Ureter (tissue), 1 donor: ENCODE measurements around the gene LUZP1. TPM values are rescaled to one million over a fixed set of nuclear protein-coding genes. Genes with fewer than 3 reads are reported as not detected.
"Not testable (repeated sequence)": the region's sequence is repeated elsewhere in the genome, so short reads cannot be mapped to it uniquely, and the experiment has no call there.

Source experiments
- DNase-seq: peaks from one replicate; pipeline ENCODE4 v3.0.0-alpha.2; 2020; ENCODE audit warnings: low spot score
- total RNA-seq: library from RNA; stranded (reverse); gene quantifications from one replicate; pipeline ENCODE4 v1.2.4, GENCODE V29; 2023
- donor health status: DM: yes; HTN: yes; CAD: no.

The LUZP1 gene
- total RNA-seq, 1 donor from 2014 or later, result 48.3 TPM

- DNase-seq, result not testable (repeated sequence)
These were observed 20.3 kb upstream of the LUZP1 start for GRCh38 chr1:23188936-23189452.

DNA sequence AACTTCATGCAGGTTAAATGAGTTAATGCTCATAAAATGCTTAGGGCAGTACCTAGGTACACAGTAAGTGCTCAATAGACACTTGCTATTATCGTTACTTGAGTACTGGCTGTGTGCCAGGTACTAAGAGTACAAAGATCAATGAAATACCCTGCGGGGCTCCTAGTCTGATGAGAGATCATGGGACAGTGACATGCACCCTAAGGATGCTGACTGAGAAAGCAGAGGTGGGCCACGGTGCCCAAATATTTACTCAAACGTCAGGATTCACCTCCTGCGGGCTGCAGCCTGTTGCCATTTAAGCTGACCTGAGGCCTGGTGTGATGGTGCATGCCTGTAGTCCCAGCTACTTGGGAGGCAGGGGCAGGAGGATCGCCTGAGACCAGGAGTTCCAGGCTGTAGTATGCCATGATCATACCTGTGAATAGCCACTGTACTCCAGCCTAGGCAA, 19.8 kb upstream of the LUZP1 start:
- DNase-seq, result no peak

DNA sequence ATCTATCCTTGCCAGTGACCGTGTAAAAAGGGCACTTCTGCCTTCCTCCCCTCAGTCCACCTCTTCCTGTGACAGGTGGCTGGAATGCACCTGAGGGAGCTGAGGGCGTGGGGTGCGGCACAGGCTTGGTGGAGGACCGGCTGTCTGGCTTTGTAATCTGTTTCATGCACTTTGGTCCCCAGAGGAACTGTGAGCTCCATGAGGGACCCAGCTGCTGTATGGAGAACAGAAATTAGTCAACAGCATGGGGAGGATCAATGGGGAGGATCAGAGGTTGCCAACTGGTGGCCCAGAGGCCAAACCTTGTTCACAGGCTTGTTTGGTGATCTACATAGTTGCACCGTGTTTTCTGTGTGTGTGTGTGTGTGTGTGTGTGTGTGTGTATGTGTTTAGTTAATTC, 19.0 kb upstream of the LUZP1 start:
- no peak for DNase-seq

- no peak for DNase-seq
These were observed 16.7 kb upstream of the LUZP1 start for GRCh38 chr1:23185381-23185780.

- no peak for DNase-seq
These were observed 15.7 kb upstream of the LUZP1 start for GRCh38 chr1:23184212-23184934.

GRCh38 chr1:23179862-23180261, 11.2 kb upstream of the LUZP1 start:
- no peak for DNase-seq

DNA sequence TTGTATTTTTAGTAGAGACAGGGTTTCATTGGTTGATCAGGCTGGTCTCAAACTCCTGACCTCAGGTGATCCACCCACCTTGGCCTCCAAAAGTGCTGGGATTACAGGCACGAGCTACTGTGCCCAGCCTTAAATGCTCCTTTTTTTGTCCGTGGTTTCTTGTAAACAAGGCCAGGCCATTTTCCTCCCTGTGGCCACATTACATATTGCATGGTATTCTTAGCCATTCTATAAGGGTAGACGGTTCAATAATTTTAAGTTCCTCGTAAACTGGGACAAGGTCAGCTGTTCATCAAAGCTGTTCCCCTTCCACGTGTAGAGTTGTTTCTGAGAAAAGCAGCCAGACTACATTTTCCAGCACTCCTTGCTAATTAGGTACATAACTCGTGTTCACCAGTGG, 10.3 kb upstream of the LUZP1 start:
- no peak for DNase-seq

DNA sequence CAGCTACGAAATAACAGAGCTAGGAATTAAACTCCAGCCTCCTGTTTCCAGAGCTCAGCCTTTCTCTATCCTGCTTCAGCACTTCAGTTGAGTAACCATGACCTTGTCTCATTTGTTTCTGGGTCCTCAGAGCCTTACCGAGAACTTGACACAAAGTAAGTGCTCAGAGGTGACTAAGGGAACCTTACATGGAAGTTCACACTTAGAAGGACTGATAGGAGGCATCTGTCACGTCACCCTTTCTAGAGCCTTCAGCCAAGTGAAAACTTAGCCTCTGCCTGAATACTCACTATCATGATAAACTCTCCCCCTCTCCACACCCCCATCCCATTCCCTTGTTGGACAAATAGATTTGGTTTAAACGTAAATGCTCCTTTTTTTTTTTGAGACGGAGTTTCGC, 9.8 kb upstream of the LUZP1 start:
- DNase-seq, result no peak

DNA sequence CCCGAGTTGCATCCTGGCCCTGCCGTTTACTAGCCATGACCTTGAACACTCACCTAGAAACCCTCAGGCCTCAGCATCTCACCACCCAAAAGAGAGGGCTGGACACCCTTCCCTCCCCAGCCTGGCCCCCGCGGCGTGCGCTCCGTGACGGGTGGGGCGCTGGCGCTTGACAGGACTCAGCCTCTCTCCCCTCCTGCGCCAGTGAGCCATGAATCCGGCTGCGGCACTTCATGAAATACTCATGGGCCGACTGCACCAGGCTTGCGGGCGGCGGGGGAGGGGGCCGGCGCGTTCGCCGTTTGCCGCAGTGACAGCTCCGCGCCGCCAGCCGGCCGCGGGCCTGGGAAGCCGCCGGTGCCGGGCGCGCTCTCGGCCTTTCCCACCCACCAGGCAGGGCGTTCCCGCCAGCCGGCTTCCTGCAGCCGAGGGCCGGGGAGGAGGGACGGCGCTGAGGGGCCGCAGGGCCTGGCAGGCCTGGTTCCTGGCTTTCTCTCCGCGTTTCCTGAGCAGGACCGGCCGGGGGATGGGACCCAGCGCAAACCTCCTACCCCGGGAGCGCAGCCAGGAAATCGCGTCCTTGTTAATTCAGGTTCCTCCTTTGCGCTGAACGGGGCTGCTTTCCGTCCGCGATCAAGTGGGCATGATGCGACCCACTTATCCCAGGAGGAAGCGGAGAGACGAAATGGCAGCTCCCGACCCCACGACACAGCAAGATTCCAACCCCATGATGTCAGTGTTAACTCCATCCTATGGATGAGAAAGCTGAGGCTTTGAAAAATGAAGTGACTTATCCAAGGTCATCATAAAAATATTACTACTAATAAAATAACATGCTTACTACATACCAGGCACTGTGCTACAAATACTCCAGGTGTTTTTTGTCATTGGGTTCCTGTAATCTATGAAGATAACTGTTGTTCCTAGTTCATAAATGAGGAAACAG, 9.1 kb upstream of the LUZP1 start:
- DNase-seq, result peak; percentile 82

- no peak for DNase-seq
These were observed 8.4 kb upstream of the LUZP1 start for GRCh38 chr1:23177031-23177430.

DNA sequence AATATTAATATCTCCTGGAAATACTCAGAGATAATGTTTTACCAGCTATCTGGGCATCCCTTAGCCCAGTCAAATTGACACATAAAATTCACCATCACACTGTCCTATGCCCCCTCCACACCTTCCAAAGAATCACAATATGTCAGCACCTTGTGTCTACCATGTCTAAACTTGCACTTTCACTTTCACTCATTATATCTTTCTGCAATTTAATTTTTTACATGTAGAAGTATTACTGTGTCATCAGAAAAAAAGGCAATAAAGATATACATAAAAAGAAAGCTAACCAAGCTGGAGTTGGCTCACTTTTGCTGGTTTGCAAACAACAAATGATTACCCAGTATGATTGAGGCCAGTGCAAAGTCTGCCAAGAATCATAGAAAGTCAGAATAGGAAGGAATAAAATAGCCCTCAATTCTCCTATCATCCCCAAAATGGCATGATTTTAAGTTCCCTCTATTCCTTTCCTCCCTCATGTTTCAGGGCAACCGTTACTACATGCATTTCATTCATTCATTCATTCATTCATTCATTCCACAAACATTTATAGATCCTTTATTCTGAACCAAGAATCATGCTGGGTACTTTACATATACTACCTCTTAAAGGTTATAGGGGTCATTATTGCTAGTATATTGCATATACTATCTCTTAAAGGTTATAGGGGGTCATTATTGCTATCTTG, 5.9 kb upstream of the LUZP1 start:
- DNase-seq, result no peak

DNA sequence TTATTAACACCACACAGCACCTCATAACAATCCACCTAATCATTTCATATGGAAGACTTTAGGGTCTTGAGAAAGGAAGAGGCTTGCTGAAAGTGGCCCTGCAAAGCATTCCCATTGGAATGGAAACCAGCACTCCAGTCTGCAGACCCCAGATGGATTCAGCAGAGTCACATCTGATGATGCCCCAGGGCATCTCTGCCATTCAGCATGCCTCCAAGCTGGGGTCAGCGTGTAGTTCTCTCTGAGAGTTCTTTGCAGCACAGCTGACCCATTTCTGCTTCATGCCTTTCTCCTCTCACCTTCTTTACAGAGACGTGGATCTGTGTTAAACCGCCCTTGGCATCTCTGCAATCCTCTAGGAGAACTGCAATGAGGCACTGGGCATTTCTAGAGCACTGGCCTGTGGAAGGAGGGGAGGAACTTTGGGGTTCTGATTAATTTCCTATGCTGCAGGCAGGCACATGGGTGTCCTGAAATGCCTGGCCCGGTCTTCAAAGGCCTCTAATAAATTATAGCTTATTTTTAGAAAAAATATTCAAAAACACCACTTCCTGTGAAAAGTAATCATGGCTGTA, 2.6 kb upstream of the LUZP1 start:
- no peak for DNase-seq

DNA sequence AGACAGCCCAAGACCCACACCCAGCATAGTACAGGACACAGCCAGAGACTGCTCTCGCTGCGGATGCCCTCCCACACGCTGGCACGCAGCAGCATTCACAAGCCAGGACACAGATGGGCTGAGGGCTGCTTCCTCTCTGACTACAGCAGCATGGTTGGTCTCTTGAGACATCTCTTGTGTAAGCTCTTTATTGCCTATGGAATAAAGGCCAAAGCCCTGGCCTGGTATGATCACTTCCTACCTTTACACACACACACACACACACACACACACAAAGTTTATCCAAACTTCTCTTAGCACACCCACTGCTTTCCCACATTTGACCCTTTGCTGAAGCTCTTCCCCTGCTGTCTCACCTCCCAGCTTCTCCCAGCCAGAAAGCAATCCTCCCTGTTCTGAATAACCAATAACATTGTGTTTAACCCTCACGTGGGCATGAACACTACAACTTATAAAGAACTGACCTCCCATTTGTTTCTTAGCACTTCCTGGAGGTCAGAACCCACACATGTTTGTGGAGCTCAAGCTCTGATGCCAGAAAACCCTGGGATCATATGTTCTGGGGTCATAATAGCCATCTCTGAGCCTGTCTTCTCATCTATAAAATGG, 1.2 kb upstream of the LUZP1 start:
- DNase-seq, result peak; percentile 70

GRCh38 chr1:23169195-23169575, 529 bp upstream of the LUZP1 start:
- DNase-seq, result no peak

- DNase-seq, result no peak
These were observed 594 bp downstream of the LUZP1 start for GRCh38 chr1:23168079-23168444.

DNA sequence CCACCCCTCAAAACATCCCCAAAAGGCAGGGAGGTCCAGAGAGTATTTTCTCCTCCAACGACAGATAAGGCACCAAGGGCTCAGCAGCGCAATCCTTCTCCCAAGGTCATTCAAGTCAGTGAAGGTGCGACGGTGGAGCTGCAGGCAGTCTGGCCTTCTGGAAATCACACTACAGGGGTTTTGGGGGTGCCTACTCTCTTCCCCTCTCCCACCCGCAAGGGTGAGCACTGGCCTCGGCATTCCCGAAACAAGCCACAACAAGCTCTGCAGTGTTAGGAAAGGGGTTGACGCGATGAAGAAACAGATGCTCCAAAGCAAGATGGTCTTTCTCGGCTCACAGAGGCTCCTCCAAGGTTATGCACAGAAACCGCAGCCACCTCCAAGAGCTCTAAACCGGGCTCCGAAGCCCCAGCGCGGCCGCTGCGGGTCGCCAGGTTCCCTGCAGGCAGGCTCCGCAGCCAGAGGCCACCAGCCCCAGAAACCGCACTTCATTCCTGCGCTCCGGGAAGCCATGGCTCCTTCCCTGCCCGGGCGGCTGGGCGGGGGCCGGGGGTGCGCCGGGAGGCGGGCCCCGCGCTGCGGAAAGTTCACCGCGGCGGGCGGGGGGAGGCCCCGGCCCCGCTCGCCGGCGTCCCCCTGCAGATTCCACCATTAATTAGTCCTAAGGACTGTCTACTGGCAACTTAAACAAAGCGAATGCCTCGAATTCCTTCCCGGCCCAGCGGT, 1.1 kb downstream of the LUZP1 start:
- DNase-seq, result peak; percentile 57

- no peak for DNase-seq
These were observed 1.8 kb downstream of the LUZP1 start for GRCh38 chr1:23166854-23167253.

GRCh38 chr1:23163395-23163794, 5.3 kb downstream of the LUZP1 start:
- DNase-seq, result peak; percentile 0

GRCh38 chr1:23159963-23160877, 8.4 kb downstream of the LUZP1 start:
- DNase-seq, result no peak

GRCh38 chr1:23156940-23157339, 11.7 kb downstream of the LUZP1 start:
- DNase-seq, result no peak
